Panc1 (cell line): ENCODE results near the gene TEX22. TPM values are rescaled to one million over a fixed set of nuclear protein-coding genes. Genes with fewer than 3 reads are reported as not detected.

ENCODE experiments used
- ATAC-seq: fragments of 200-7000 bp; cut with Tn5 transposase; 2 replicates; pipeline ENCODE4 v1.9.1; 2020; ENCODE audit warnings: mild to moderate bottlenecking, moderate library complexity
- BruUV-seq: library from RNA; stranded (reverse); fragments of 400-500 nt; replicated peaks from 2 replicates; lab custom pipeline; 2021; lab: Mats Ljungman, UMichigan
- CTCF ChIA-PET: fragments of 300-600 bp; sonication (Branson Sonifier 250); formaldehyde crosslinking; loops from one replicate; lab custom pipeline; 2022; ENCODE audit warnings: antibody characterized with exemption; lab: Charles Lee
- POLR2A ChIA-PET: fragments of 300-600 bp; sonication (Branson Sonifier 250); formaldehyde crosslinking; loops from one replicate; lab custom pipeline; 2022; ENCODE audit warnings: antibody characterized with exemption; lab: Charles Lee
- DNase-seq: peaks from one replicate; pipeline ENCODE4 v3.0.0-alpha.2; 2010; ENCODE audit warnings: low read depth, low spot score
- H3K27ac ChIP-seq: 2 replicates; pipeline ENCODE4 v1.5.1; 2011; ENCODE audit warnings: mild to moderate bottlenecking, low read length, inconsistent platforms
- H3K27me3 ChIP-seq: fragments of 200-500 bp; sonication (Bioruptor generic); 2 replicates; pipeline ENCODE4 v1.6.0; 2014; ENCODE audit warnings: low read length, inconsistent platforms; ENCODE audit not compliant: control insufficient read depth, insufficient read depth
- H3K36me3 ChIP-seq: fragments of 200-500 bp; sonication (Bioruptor generic); 2 replicates; pipeline ENCODE4 v1.5.1; 2014; ENCODE audit warnings: inconsistent platforms, mild to moderate bottlenecking, low read length, moderate library complexity; ENCODE audit not compliant: control insufficient read depth, insufficient read depth
- H3K4me1 ChIP-seq: 2 replicates; pipeline ENCODE4 v1.5.1; 2011; ENCODE audit warnings: inconsistent platforms, mild to moderate bottlenecking, low read length, moderate library complexity; ENCODE audit not compliant: control insufficient read depth, insufficient read depth
- H3K4me3 ChIP-seq, 2 experiments: 2 replicates each; pipeline ENCODE4 v1.5.1; 2011 to 2012; ENCODE audit warnings: low read depth in 2 of 2, low read length in 2 of 2, mild to moderate bottlenecking in 2 of 2, inconsistent platforms in 1 of 2, moderate library complexity in 1 of 2
- H3K9me3 ChIP-seq: fragments of 200-500 bp; sonication (Bioruptor generic); 2 replicates; pipeline ENCODE4 v1.5.1; 2014; ENCODE audit warnings: low read depth, mild to moderate bottlenecking, inconsistent platforms, low read length, moderate library complexity; ENCODE audit not compliant: control insufficient read depth, insufficient read depth
- POLR2AphosphoS5 ChIP-seq: IDR thresholded peaks from 2 replicates; pipeline ENCODE4 v1.6.1; 2012; ENCODE audit warnings: mild to moderate bottlenecking, low read depth, low read length, moderate library complexity
- SIN3A ChIP-seq: IDR thresholded peaks from 2 replicates; pipeline ENCODE4 v1.6.1; 2012; ENCODE audit warnings: low read depth, mild to moderate bottlenecking, low read length, moderate library complexity, borderline replicate concordance; ENCODE audit not compliant: insufficient read depth
- TCF7L2 ChIP-seq: IDR thresholded peaks from 2 replicates; pipeline ENCODE4 v1.6.1; 2011; ENCODE audit warnings: mild to moderate bottlenecking, low read depth, low read length, inconsistent platforms
- in situ Hi-C: cut with HindIII; loops from 2 replicates; pipeline ENCODE4 v1.10.0; 2016; ENCODE audit warnings: low sequenced_read_pairs, low pct_unique_long_range_greater_than_20kb
- intact Hi-C: fragments of 100-400 bp; cut with micrococcal nuclease; formaldehyde crosslinking; loops from one replicate; pipeline ENCODE4 v1.10.0; 2022; ENCODE audit not compliant: unreplicated experiment
- total RNA-seq: library from RNA; stranded (reverse); gene quantifications from one replicate; pipeline ENCODE4 v1.2.1, GENCODE V29; 2021; ENCODE audit not compliant: unreplicated experiment
- TF ChIP-seq, protein P1 (sequence below): fragments of 450-650 bp; IDR thresholded peaks from 2 replicates; pipeline ENCODE4 v1.5.1; 2017; ENCODE audit warnings: mild to moderate bottlenecking
- TF ChIP-seq, protein P2 (sequence below), 2 experiments: IDR thresholded peaks; 2 replicates each; pipeline ENCODE4 v1.6.1; 2011 to 2012; ENCODE audit warnings: low read depth in 2 of 2, control low read depth in 1 of 2, low read length in 1 of 2, mild to moderate bottlenecking in 1 of 2, moderate library complexity in 1 of 2; ENCODE audit not compliant: insufficient read depth in 1 of 2

Gene TEX22
- total RNA-seq, 1 experiment from 2014 or later, result 2.9 TPM

DNA sequence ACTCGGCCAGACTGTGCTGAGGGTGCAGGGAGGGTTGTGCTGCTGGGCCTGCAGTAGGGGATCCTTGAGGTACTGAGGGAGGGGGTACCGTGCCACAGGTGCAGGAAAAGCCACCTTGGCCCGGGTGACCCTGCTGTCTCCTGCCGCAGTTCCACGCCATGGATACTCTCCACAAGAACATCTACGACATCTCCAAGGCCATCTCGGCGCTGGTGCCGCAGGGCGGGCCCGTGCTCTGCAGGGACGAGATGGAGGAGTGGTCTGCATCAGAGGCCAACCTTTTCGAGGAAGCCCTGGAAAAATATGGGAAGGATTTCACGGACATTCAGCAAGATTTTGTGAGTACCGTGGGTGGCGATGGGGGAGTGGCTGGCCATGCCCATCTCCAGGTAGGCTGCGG lies 62.3 kb downstream of the TEX22 start:
- Histone ChIP-seq H3K27ac (no peak overlapping the region), H3K4me3 (no peak overlapping the region), H3K4me1 (no peaks in the 10 kb centered on the region; the same call in 1 of the 2 replicates), H3K27me3 (no peaks in the 10 kb centered on the region), H3K9me3 (no peaks in the 10 kb centered on the region), H3K36me3 (no peaks in the 10 kb centered on the region)
- ATAC-seq (no peak), DNase-seq (no peak)
- intact Hi-C loops (no loop called here), in situ Hi-C loops (no loop called here)
- POLR2A ChIA-PET, result no interaction called here
- no TSS peak for BruUV-seq
- CTCF ChIA-PET, result no interaction called here
- no peak for TF ChIP-seq POLR2AphosphoS5
- no peak for TF ChIP-seq SIN3A
- TF ChIP-seq, protein P1, sequence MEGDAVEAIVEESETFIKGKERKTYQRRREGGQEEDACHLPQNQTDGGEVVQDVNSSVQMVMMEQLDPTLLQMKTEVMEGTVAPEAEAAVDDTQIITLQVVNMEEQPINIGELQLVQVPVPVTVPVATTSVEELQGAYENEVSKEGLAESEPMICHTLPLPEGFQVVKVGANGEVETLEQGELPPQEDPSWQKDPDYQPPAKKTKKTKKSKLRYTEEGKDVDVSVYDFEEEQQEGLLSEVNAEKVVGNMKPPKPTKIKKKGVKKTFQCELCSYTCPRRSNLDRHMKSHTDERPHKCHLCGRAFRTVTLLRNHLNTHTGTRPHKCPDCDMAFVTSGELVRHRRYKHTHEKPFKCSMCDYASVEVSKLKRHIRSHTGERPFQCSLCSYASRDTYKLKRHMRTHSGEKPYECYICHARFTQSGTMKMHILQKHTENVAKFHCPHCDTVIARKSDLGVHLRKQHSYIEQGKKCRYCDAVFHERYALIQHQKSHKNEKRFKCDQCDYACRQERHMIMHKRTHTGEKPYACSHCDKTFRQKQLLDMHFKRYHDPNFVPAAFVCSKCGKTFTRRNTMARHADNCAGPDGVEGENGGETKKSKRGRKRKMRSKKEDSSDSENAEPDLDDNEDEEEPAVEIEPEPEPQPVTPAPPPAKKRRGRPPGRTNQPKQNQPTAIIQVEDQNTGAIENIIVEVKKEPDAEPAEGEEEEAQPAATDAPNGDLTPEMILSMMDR, result no peak
- TF ChIP-seq, protein P2, sequence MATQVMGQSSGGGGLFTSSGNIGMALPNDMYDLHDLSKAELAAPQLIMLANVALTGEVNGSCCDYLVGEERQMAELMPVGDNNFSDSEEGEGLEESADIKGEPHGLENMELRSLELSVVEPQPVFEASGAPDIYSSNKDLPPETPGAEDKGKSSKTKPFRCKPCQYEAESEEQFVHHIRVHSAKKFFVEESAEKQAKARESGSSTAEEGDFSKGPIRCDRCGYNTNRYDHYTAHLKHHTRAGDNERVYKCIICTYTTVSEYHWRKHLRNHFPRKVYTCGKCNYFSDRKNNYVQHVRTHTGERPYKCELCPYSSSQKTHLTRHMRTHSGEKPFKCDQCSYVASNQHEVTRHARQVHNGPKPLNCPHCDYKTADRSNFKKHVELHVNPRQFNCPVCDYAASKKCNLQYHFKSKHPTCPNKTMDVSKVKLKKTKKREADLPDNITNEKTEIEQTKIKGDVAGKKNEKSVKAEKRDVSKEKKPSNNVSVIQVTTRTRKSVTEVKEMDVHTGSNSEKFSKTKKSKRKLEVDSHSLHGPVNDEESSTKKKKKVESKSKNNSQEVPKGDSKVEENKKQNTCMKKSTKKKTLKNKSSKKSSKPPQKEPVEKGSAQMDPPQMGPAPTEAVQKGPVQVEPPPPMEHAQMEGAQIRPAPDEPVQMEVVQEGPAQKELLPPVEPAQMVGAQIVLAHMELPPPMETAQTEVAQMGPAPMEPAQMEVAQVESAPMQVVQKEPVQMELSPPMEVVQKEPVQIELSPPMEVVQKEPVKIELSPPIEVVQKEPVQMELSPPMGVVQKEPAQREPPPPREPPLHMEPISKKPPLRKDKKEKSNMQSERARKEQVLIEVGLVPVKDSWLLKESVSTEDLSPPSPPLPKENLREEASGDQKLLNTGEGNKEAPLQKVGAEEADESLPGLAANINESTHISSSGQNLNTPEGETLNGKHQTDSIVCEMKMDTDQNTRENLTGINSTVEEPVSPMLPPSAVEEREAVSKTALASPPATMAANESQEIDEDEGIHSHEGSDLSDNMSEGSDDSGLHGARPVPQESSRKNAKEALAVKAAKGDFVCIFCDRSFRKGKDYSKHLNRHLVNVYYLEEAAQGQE (IDR thresholded peaks at IDR 0.05; ENCODE audit: insufficient read depth in 1 of 2, low read depth in 2 of 2, low read length in 1 of 2), result no peak
- TF ChIP-seq TCF7L2, result no peak

DNA sequence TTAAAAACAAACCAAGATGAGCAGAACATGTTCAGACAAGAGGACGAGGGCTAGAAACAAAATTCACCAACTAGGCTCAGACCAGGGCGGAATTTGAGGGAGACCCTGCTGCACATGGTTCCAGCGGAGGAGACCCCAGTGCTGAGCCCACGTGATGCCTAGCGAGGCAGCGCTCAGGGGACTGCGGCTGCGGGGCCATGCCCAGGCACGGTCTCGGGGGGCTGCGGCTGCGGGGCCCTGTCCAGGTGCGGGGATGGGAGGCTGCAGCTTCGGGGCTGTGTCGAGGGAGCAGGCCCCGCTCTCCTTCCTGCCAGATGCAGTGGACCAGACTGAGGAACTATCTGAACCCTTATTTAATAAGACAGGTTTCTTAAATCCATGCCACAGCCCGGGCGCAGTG lies 63.6 kb downstream of the TEX22 start:
- ATAC-seq (no peak), DNase-seq (no peak)
- H3K4me1 ChIP-seq, result no peaks in the 10 kb centered on the region; the same call in 1 of the 2 replicates
- TF ChIP-seq, protein P1, result no peak
- no peak for TF ChIP-seq TCF7L2
- no peaks in the 10 kb centered on the region for H3K9me3 ChIP-seq
- intact Hi-C loops, result no loop called here
- in situ Hi-C loops, result no loop called here
- ChIA-PET CTCF (no interaction called here), POLR2A (no interaction called here)
- H3K27ac ChIP-seq, result no peak overlapping the region
- H3K36me3 ChIP-seq, result no peaks in the 10 kb centered on the region
- H3K4me3 ChIP-seq, result no peak overlapping the region
- TSS peak; percentile 72 for BruUV-seq
- no peaks in the 10 kb centered on the region for H3K27me3 ChIP-seq

Other genes starting within 250 kb of the TEX22 start
- gene JAG2, start 229.8 kb upstream of the TEX22 start, total RNA-seq, result 43.7 TPM
- 75.3 TPM for gene NUDT14, start 217.2 kb upstream of the TEX22 start, total RNA-seq
- 0.26 TPM for gene BTBD6, start 150.0 kb upstream of the TEX22 start, total RNA-seq
- gene BRF1, start 97.5 kb upstream of the TEX22 start, total RNA-seq, result 25.0 TPM
- gene PACS2, start 83.8 kb upstream of the TEX22 start, total RNA-seq, result 55.2 TPM
- 105 TPM for gene MTA1, start 21.3 kb downstream of the TEX22 start, total RNA-seq
- 280 TPM for gene CRIP2, start 76.3 kb downstream of the TEX22 start, total RNA-seq
- gene CRIP1, start 88.3 kb downstream of the TEX22 start, total RNA-seq, result 1,056 TPM
- 47.8 TPM for gene TEDC1, start 92.7 kb downstream of the TEX22 start, total RNA-seq
- gene TMEM121, start 128.0 kb downstream of the TEX22 start, total RNA-seq, result 4.6 TPM